KMS-11 (cell line): ENCODE measurements around the gene USP34.

Experiments
- H2AFZ ChIP-seq: fragments of 200-600 bp; sonication (generic); 2 replicates; pipeline ENCODE4 v1.6.1; 2016; ENCODE audit warnings: antibody characterized with exemption, mixed run types, low read depth
- H3K27ac ChIP-seq: fragments of 200-600 bp; sonication (generic); 2 replicates; pipeline ENCODE4 v1.6.1; 2016; ENCODE audit warnings: mild to moderate bottlenecking, mixed run types
- H3K27me3 ChIP-seq: fragments of 200-600 bp; sonication (generic); 2 replicates; pipeline ENCODE4 v1.6.1; 2017; ENCODE audit warnings: mild to moderate bottlenecking, low read depth, mixed run types, moderate library complexity; ENCODE audit not compliant: insufficient read depth
- H3K36me3 ChIP-seq: fragments of 200-600 bp; sonication (generic); 2 replicates; pipeline ENCODE4 v1.6.1; 2017; ENCODE audit warnings: mild to moderate bottlenecking, mixed run types; ENCODE audit not compliant: insufficient read depth
- H3K4me1 ChIP-seq: fragments of 200-600 bp; sonication (generic); 2 replicates; pipeline ENCODE4 v1.6.1; 2016; ENCODE audit warnings: mild to moderate bottlenecking, low read depth, mixed run types; ENCODE audit not compliant: poor library complexity, severe bottlenecking
- H3K4me2 ChIP-seq: fragments of 200-600 bp; sonication (generic); 2 replicates; pipeline ENCODE4 v1.7.0; 2016; ENCODE audit warnings: mild to moderate bottlenecking, mixed run types
- H3K4me3 ChIP-seq: fragments of 200-600 bp; sonication (generic); IDR thresholded peaks from 2 replicates; pipeline ENCODE4 v1.6.1; 2017; ENCODE audit warnings: low read depth, low read length, mixed read lengths; ENCODE audit not compliant: insufficient read depth
- H3K79me2 ChIP-seq: fragments of 200-600 bp; sonication (generic); 2 replicates; pipeline ENCODE4 v1.6.1; 2016; ENCODE audit warnings: low read depth, mixed run types; ENCODE audit not compliant: insufficient read depth
- H3K9ac ChIP-seq: fragments of 200-600 bp; sonication (generic); 2 replicates; pipeline ENCODE4 v1.6.1; 2016; ENCODE audit warnings: mild to moderate bottlenecking, mixed run types
- H4K20me1 ChIP-seq: fragments of 200-600 bp; sonication (generic); 2 replicates; pipeline ENCODE4 v1.6.1; 2016; ENCODE audit warnings: mild to moderate bottlenecking, mixed run types; ENCODE audit not compliant: insufficient read depth
- CTCF ChIP-seq: fragments of 200-600 bp; sonication (generic); conservative IDR thresholded peaks from 2 replicates; pipeline ENCODE4 v1.6.1; 2017; ENCODE audit warnings: low read depth, mild to moderate bottlenecking, antibody characterized with exemption, low read length, moderate library complexity, mixed read lengths

USP34 gene

GRCh38 chr2:61376211-61376610, 94.7 kb downstream of the USP34 start:
- Histone ChIP-seq H3K79me2 (no peaks in the 10 kb centered on the region), H4K20me1 (no peaks in the 10 kb centered on the region; the same call in 1 of the 2 replicates), H3K27me3 (no peaks in the 10 kb centered on the region), H2AFZ (no peak overlapping the region), H3K4me2 (no peak overlapping the region), H3K4me3 (no peak overlapping the region), H3K4me1 (peaks cover under 1% of the 10 kb centered on the region), H3K9ac (no peak overlapping the region), H3K36me3 (0 out of 2 replicates have a peak, but pooled peaks cover 4% of the 10 kb centered on the region), H3K27ac (no peak overlapping the region)
- TF ChIP-seq CTCF: no peak

GRCh38 chr2:61371027-61371426, 99.9 kb downstream of the USP34 start:
- Histone ChIP-seq H2AFZ (no peak overlapping the region), H4K20me1 (no peaks in the 10 kb centered on the region; the same call in 1 of the 2 replicates), H3K79me2 (no peaks in the 10 kb centered on the region), H3K4me1 (peaks cover 38% of the 10 kb centered on the region), H3K4me3 (no peak overlapping the region), H3K27me3 (no peaks in the 10 kb centered on the region), H3K9ac (no peak overlapping the region), H3K27ac (no peak overlapping the region), H3K4me2 (no peak overlapping the region), H3K36me3 (no peaks in the 10 kb centered on the region)
- no peak for TF ChIP-seq CTCF

GRCh38 chr2:61368687-61369665, 101.9 kb downstream of the USP34 start:
- Histone ChIP-seq H2AFZ (no peak overlapping the region), H3K79me2 (no peaks in the 10 kb centered on the region), H3K9ac (no peak overlapping the region), H3K4me2 (peak overlapping the region; percentile 45), H4K20me1 (no peaks in the 10 kb centered on the region; the same call in 1 of the 2 replicates), H3K27ac (peak overlapping the region; percentile 47; the same call in 1 of the 2 replicates), H3K36me3 (no peaks in the 10 kb centered on the region), H3K4me1 (peaks cover 38% of the 10 kb centered on the region), H3K27me3 (no peaks in the 10 kb centered on the region), H3K4me3 (no peak overlapping the region)
- TF ChIP-seq CTCF: peak; percentile 46

- Histone ChIP-seq H2AFZ (no peak overlapping the region), H3K27me3 (no peaks in the 10 kb centered on the region), H3K4me2 (no peak overlapping the region), H3K27ac (no peak overlapping the region), H4K20me1 (no peaks in the 10 kb centered on the region; the same call in 1 of the 2 replicates), H3K79me2 (no peaks in the 10 kb centered on the region), H3K4me3 (no peak overlapping the region), H3K4me1 (peaks cover 38% of the 10 kb centered on the region), H3K36me3 (no peaks in the 10 kb centered on the region), H3K9ac (no peak overlapping the region)
- no peak for TF ChIP-seq CTCF
These were observed 103.7 kb downstream of the USP34 start for GRCh38 chr2:61367177-61367576.
